ENCODE data around the gene CD40. TPM values are rescaled to one million over a fixed set of nuclear protein-coding genes. Genes with fewer than 3 reads are reported as not detected.

CD40 gene
- total and polyA plus RNA-seq, 3 donors from 2014 or later, result 5.0 to 8.8 (median 5.3) TPM

GRCh38 chr20:46130534-46130933, 12.4 kb downstream of the CD40 start:
- intact Hi-C loops (cut with DNase I; ENCODE audit: low total_unique reads), result loop anchor here (10.0 kb wide), 3 partner anchors 174 to 304 kb away; partner anchors contain the start of gene CDH22
- WGBS, 2 donors, result 67 to 75% methylated on average over 4 of the region's 4 CpGs
- Histone ChIP-seq H3K4me3 (no peak overlapping the region), H3K27me3 (no peaks in the 10 kb centered on the region), H3K27ac (no peak overlapping the region), H3K9me3 (no peaks in the 10 kb centered on the region), H3K4me1 (peaks cover 9% of the 10 kb centered on the region), H3K36me3 (ENCODE audit: low read depth, missing control alignments) (no peaks in the 10 kb centered on the region)
- no peak for TF ChIP-seq CTCF (IDR thresholded peaks at IDR 0.05)
- no peak for TF ChIP-seq POLR2A (IDR thresholded peaks at IDR 0.05)
- no peak for DNase-seq

GRCh38 chr20:46131396-46131795, 13.3 kb downstream of the CD40 start:
- TF ChIP-seq CTCF (IDR thresholded peaks at IDR 0.05) (no peak), POLR2A (IDR thresholded peaks at IDR 0.05) (no peak)
- WGBS, 2 donors, result 36 to 44% methylated on average over 6 of the region's 6 CpGs
- Histone ChIP-seq H3K4me1 (peaks cover 9% of the 10 kb centered on the region), H3K27me3 (no peaks in the 10 kb centered on the region), H3K36me3 (ENCODE audit: low read depth, missing control alignments) (no peaks in the 10 kb centered on the region), H3K27ac (no peak overlapping the region), H3K4me3 (no peak overlapping the region), H3K9me3 (no peaks in the 10 kb centered on the region)
- DNase-seq, result no peak
- intact Hi-C loops (cut with DNase I; ENCODE audit: low total_unique reads), result loop anchor here (10.0 kb wide), 3 partner anchors 173 to 303 kb away; partner anchors contain the start of gene CDH22

GRCh38 chr20:46132705-46133120, 14.6 kb downstream of the CD40 start:
- WGBS, 2 donors, result 12 to 13% methylated on average over 17 of the region's 17 CpGs
- intact Hi-C loops (cut with DNase I; ENCODE audit: low total_unique reads), result loop anchor here (10.0 kb wide), 3 partner anchors 172 to 302 kb away; partner anchors contain the start of gene CDH22
- TF ChIP-seq POLR2A (IDR thresholded peaks at IDR 0.05), result no peak
- peak; percentile 62 to 88 (median 74) for TF ChIP-seq CTCF (IDR thresholded peaks at IDR 0.05)
- peaks cover 9% of the 10 kb centered on the region for H3K4me1 ChIP-seq
- no peaks in the 10 kb centered on the region for H3K36me3 ChIP-seq (ENCODE audit: low read depth, missing control alignments)
- H3K27me3 ChIP-seq, result no peaks in the 10 kb centered on the region
- H3K4me3 ChIP-seq, result no peak overlapping the region
- H3K27ac ChIP-seq, result no peak overlapping the region
- H3K9me3 ChIP-seq, result no peaks in the 10 kb centered on the region
- DNase-seq, result peak; percentile 83

- Histone ChIP-seq H3K36me3 (ENCODE audit: low read depth, missing control alignments) (no peaks in the 10 kb centered on the region), H3K4me3 (no peak overlapping the region), H3K27ac (no peak overlapping the region), H3K27me3 (no peaks in the 10 kb centered on the region), H3K4me1 (peaks cover 9% of the 10 kb centered on the region), H3K9me3 (no peaks in the 10 kb centered on the region)
- TF ChIP-seq POLR2A (IDR thresholded peaks at IDR 0.05) (no peak), CTCF (IDR thresholded peaks at IDR 0.05) (no peak)
- WGBS, 2 donors, result 79 to 82% methylated on average over 11 of the region's 11 CpGs
- intact Hi-C loops (cut with DNase I; ENCODE audit: low total_unique reads), result loop anchor here (10.0 kb wide), 3 partner anchors 171 to 301 kb away; partner anchors contain the start of gene CDH22
- DNase-seq, result no peak
Observed at GRCh38 chr20:46133886-46134654, 16.0 kb downstream of the CD40 start.

All from testis (tissue), 3 donors.